HG02798 (cell line): ENCODE data around the gene DCHS1.

Source experiments
- ATAC-seq: cut with Tn5 transposase; IDR thresholded peaks from one replicate; pipeline ENCODE4 v1.9.1; 2021; ENCODE audit warnings: mild to moderate bottlenecking; ENCODE audit not compliant: unreplicated experiment, poor library complexity

Gene DCHS1

GRCh38 chr11:6629892-6630631 lies 25.5 kb downstream of the DCHS1 start:
- no peak for ATAC-seq

GRCh38 chr11:6629573-6629891 lies 26.1 kb downstream of the DCHS1 start:
- ATAC-seq = no peak

GRCh38 chr11:6628526-6628925 lies 27.1 kb downstream of the DCHS1 start:
- ATAC-seq = no peak

- ATAC-seq = peak; percentile 80
These were observed 27.8 kb downstream of the DCHS1 start for GRCh38 chr11:6627762-6628241.

GRCh38 chr11:6626971-6627761 lies 28.4 kb downstream of the DCHS1 start:
- ATAC-seq = no peak

GRCh38 chr11:6625832-6626420 lies 29.7 kb downstream of the DCHS1 start:
- ATAC-seq = no peak

- no peak for ATAC-seq
These were observed 30.3 kb downstream of the DCHS1 start for GRCh38 chr11:6625156-6625831.

- no peak for ATAC-seq
These were observed 31.9 kb downstream of the DCHS1 start for GRCh38 chr11:6623391-6624363.

- no peak for ATAC-seq
These were observed 33.1 kb downstream of the DCHS1 start for GRCh38 chr11:6622261-6623171.

GRCh38 chr11:6621711-6622211 lies 33.8 kb downstream of the DCHS1 start:
- no peak for ATAC-seq

GRCh38 chr11:6620636-6621035 lies 35.0 kb downstream of the DCHS1 start:
- ATAC-seq = no peak

GRCh38 chr11:6619004-6619745 lies 36.4 kb downstream of the DCHS1 start, which contains the start of gene TPP1:
TPP1 (minus strand) TSS chr11:6619422; CDS start chr11:6619400, 22 bp downstream.
- peak; percentile 99 for ATAC-seq

GRCh38 chr11:6618117-6619003 lies 37.2 kb downstream of the DCHS1 start:
- peak; percentile 5 for ATAC-seq

GRCh38 chr11:6617315-6617781 lies 38.3 kb downstream of the DCHS1 start:
- no peak for ATAC-seq

GRCh38 chr11:6616596-6617250 lies 38.9 kb downstream of the DCHS1 start:
- no peak for ATAC-seq
